ENCODE measurements around the gene TGFBR3. TPM values are rescaled to one million over a fixed set of nuclear protein-coding genes. Genes with fewer than 3 reads are reported as not detected.

Gene TGFBR3
- total and polyA plus RNA-seq, 2 of the 4 experiments (the other 2 are of a cell fraction) = 3.0 to 11.3 TPM

DNA sequence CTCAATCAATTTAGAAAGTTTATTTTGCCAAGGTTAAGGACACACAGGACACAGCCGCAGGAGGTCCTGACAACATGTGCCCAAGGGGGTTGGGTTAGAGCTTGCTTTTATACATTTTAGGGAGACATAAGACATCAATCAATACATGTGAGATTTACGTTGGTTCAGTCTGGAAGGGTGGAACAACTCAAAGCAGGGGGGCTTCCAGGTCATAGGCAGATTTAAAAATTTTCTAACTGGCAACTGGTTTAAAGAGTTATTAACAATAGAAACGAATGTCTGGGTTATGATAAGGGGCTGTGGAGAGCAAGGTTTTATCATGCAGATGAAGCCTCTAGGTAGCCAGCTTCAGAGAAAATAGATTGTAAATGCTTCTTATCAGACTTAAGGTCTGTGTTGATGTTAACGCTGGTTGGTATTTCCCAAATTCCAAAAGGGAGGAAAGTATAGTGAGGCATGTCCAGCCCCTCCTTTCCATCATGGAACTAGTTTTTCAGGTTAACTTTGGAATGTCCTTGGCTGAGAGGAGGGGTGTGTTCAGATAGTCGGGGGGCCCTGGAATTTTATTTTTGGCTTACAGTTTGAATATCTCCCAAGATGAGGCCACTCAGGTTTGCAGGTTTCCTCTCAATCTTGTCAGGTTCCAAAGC, 31.0 kb upstream of the TGFBR3 start:
- WGBS, 2 experiments (ENCODE audit: extremely low coverage in 2 of 2, insufficient read length in 1 of 2) = 33% methylated on average over 1 of the region's 5 CpGs; no CpG with 5 or more reads in 1 of the 2 experiments
- H2BK20ac ChIP-seq (ENCODE audit: low read depth, low read length) = no peak overlapping the region
- no peaks in the 10 kb centered on the region for H3K9me1 ChIP-seq (ENCODE audit: insufficient read depth, low read length)
- H2AK5ac ChIP-seq (ENCODE audit: low read depth, low read length) = no peak overlapping the region
- H4K91ac ChIP-seq (ENCODE audit: insufficient read depth, low read depth, low read length) = no peak overlapping the region
- no peak overlapping the region for H3K18ac ChIP-seq (ENCODE audit: low read depth, low read length)
- H2AK9ac ChIP-seq (replicated peaks; ENCODE audit: low read depth, low read length, poor library complexity) = no peak overlapping the region
- no peaks in the 10 kb centered on the region for H4K20me1 ChIP-seq (ENCODE audit: insufficient read depth, low read length)
- no peaks in the 10 kb centered on the region for H3K9me3 ChIP-seq (ENCODE audit: control insufficient read depth, insufficient read depth, low read length)
- no peak overlapping the region for H3K4ac ChIP-seq (ENCODE audit: low read depth, low read length)
- ChIA-PET POLR2A (ENCODE audit: unreplicated experiment) (no interaction called here), CTCF (no interaction called here)
- no peak overlapping the region for H3K4me2 ChIP-seq (ENCODE audit: low read depth, low read length)
- no peaks in the 10 kb centered on the region for H3K79me1 ChIP-seq (ENCODE audit: low read depth in 1 of 2, low read length in 2 of 2)
- no peak overlapping the region for H2AFZ ChIP-seq (replicated peaks; ENCODE audit: low read length, poor library complexity)
- H3K56ac ChIP-seq (ENCODE audit: extremely low read depth, insufficient read depth, low read length) = no peak overlapping the region
- H3K27me3 ChIP-seq (ENCODE audit: control insufficient read depth, insufficient read depth, low read length) = no peaks in the 10 kb centered on the region
- intact Hi-C loops (cut with micrococcal nuclease) (no loop called here), dilution Hi-C loops (cut with HindIII; ENCODE audit: low sequenced_read_pairs, unreplicated experiment) (no loop called here), in situ Hi-C loops (cut with MboI; ENCODE audit: low sequenced_read_pairs) (no loop called here)
- no peak overlapping the region for H3K4me3 ChIP-seq (ENCODE audit: insufficient read depth, low read depth, low read length)
- H3K36me3 ChIP-seq (ENCODE audit: control insufficient read depth, insufficient read depth, low read length) = no peaks in the 10 kb centered on the region
- H3K23ac ChIP-seq (ENCODE audit: low read depth, low read length) = no peak overlapping the region
- H3K27ac ChIP-seq (ENCODE audit: insufficient read depth, low read length) = no peak overlapping the region
- ATAC-seq (ENCODE audit: low read depth) (no peak), DNase-seq (no peak)
- no peak overlapping the region for H2BK5ac ChIP-seq (ENCODE audit: low read depth, low read length, poor library complexity, severe bottlenecking)
- no peaks in the 10 kb centered on the region for H3K4me1 ChIP-seq (ENCODE audit: control insufficient read depth, insufficient read depth, low read length)
- no peak overlapping the region for H4K8ac ChIP-seq (ENCODE audit: low read depth in 2 of 2, low read length in 2 of 2)
- H2BK15ac ChIP-seq (ENCODE audit: low read depth, low read length) = no peak overlapping the region
- no peak overlapping the region for H3K9ac ChIP-seq (ENCODE audit: low read depth, low read length)
- H4K5ac ChIP-seq (ENCODE audit: low read depth, low read length) = no peak overlapping the region
- H2BK120ac ChIP-seq (ENCODE audit: low read depth, low read length) = no peak overlapping the region
- BruUV-seq (replicated peaks) = no TSS peak
- TF ChIP-seq, protein P1, sequence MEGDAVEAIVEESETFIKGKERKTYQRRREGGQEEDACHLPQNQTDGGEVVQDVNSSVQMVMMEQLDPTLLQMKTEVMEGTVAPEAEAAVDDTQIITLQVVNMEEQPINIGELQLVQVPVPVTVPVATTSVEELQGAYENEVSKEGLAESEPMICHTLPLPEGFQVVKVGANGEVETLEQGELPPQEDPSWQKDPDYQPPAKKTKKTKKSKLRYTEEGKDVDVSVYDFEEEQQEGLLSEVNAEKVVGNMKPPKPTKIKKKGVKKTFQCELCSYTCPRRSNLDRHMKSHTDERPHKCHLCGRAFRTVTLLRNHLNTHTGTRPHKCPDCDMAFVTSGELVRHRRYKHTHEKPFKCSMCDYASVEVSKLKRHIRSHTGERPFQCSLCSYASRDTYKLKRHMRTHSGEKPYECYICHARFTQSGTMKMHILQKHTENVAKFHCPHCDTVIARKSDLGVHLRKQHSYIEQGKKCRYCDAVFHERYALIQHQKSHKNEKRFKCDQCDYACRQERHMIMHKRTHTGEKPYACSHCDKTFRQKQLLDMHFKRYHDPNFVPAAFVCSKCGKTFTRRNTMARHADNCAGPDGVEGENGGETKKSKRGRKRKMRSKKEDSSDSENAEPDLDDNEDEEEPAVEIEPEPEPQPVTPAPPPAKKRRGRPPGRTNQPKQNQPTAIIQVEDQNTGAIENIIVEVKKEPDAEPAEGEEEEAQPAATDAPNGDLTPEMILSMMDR (conservative IDR thresholded peaks at IDR 0.05; ENCODE audit: low read depth, low read length) = no peak
- TF ChIP-seq NFE2L2 (IDR thresholded peaks at IDR 0.05; ENCODE audit: low read depth, low read length) = no peak
- TF ChIP-seq, protein P2, sequence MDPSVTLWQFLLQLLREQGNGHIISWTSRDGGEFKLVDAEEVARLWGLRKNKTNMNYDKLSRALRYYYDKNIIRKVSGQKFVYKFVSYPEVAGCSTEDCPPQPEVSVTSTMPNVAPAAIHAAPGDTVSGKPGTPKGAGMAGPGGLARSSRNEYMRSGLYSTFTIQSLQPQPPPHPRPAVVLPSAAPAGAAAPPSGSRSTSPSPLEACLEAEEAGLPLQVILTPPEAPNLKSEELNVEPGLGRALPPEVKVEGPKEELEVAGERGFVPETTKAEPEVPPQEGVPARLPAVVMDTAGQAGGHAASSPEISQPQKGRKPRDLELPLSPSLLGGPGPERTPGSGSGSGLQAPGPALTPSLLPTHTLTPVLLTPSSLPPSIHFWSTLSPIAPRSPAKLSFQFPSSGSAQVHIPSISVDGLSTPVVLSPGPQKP (IDR thresholded peaks at IDR 0.05; ENCODE audit: borderline replicate concordance, low read depth, low read length) = no peak
- TF ChIP-seq POLR2A (IDR thresholded peaks at IDR 0.05; ENCODE audit: low read depth, low read length) = no peak
- TF ChIP-seq RFX5 (IDR thresholded peaks at IDR 0.05; ENCODE audit: low read depth, low read length) = no peak
- TF ChIP-seq RAD21 (IDR thresholded peaks at IDR 0.05; ENCODE audit: low read length) = no peak
- no peak for TF ChIP-seq BHLHE40 (IDR thresholded peaks at IDR 0.05; ENCODE audit: low read depth, low read length)
- TF ChIP-seq FOS (IDR thresholded peaks at IDR 0.05; ENCODE audit: low read depth, low read length) = no peak
- TF ChIP-seq SMC3 (IDR thresholded peaks at IDR 0.05; ENCODE audit: low read depth, low read length) = no peak
- TF ChIP-seq CHD1 (IDR thresholded peaks at IDR 0.05; ENCODE audit: low read depth, low read length) = no peak
- no peak overlapping the region for H3K14ac ChIP-seq (replicated peaks; ENCODE audit: low read depth, low read length)
